Keratinocyte (primary cell): ENCODE data around the gene MMD2. TPM values are rescaled to one million over a fixed set of nuclear protein-coding genes. Genes with fewer than 3 reads are reported as not detected.

Experiments used
- DNase-seq: peaks from one replicate; pipeline ENCODE4 v3.0.0-alpha.2; 2011; ENCODE audit warnings: low read depth, missing footprints, low spot score
- FAIRE-seq: peaks from 2 replicates; lab custom pipeline; 2011; peaks lifted over from hg19 to GRCh38; lab: Jason Lieb, UNC
- H2AFZ ChIP-seq: 2 replicates; pipeline ENCODE4 v1.6.0; 2012; ENCODE audit warnings: low read length, control low read depth, inconsistent platforms; ENCODE audit not compliant: control insufficient read depth
- H3K27ac ChIP-seq: 2 replicates; pipeline ENCODE4 v1.5.1; 2011; ENCODE audit warnings: low read length; ENCODE audit not compliant: control insufficient read depth, insufficient read depth
- H3K27me3 ChIP-seq: 3 replicates; pipeline ENCODE4 v1.6.0; 2011; ENCODE audit warnings: low read length; ENCODE audit not compliant: control insufficient read depth, insufficient read depth; ENCODE audit errors: extremely low read depth
- H3K36me3 ChIP-seq, 2 experiments: 2 replicates in 1 of 2; 3 replicates in 1 of 2; pipeline ENCODE4 v1.5.1; 2011; ENCODE audit warnings: low read length in 2 of 2, mild to moderate bottlenecking in 1 of 2; ENCODE audit not compliant: control insufficient read depth in 2 of 2, insufficient read depth in 2 of 2; ENCODE audit errors: extremely low read depth in 1 of 2
- H3K4me1 ChIP-seq: 3 replicates; pipeline ENCODE4 v1.5.1; 2011; ENCODE audit warnings: low read length; ENCODE audit not compliant: control insufficient read depth, insufficient read depth; ENCODE audit errors: extremely low read depth
- H3K4me2 ChIP-seq: 3 replicates; pipeline ENCODE4 v1.6.0; 2011; ENCODE audit warnings: low read depth, low read length; ENCODE audit not compliant: control insufficient read depth, insufficient read depth; ENCODE audit errors: extremely low read depth
- H3K4me3 ChIP-seq, 3 experiments: fragments of 200-600 bp in 1 of 3; sonication (generic) in 1 of 3; 2 replicates in 2 of 3; 3 replicates in 1 of 3; pipeline ENCODE4 v1.5.1; 2011 to 2016; ENCODE audit warnings: low read length in 3 of 3, mild to moderate bottlenecking in 3 of 3, control low read depth in 2 of 3, inconsistent platforms in 1 of 3, low read depth in 1 of 3, mixed read lengths in 1 of 3, mixed run types in 1 of 3, moderate library complexity in 1 of 3; ENCODE audit not compliant: control insufficient read depth in 2 of 3, insufficient read depth in 2 of 3; ENCODE audit errors: extremely low read depth in 1 of 3
- H3K79me2 ChIP-seq: 2 replicates; pipeline ENCODE4 v1.6.0; 2012; ENCODE audit warnings: low read length; ENCODE audit not compliant: control insufficient read depth, insufficient read depth
- H3K9ac ChIP-seq: 3 replicates; pipeline ENCODE4 v1.6.0; 2011; ENCODE audit warnings: low read length; ENCODE audit not compliant: control insufficient read depth, insufficient read depth; ENCODE audit errors: extremely low read depth
- H3K9me1 ChIP-seq: 3 replicates; pipeline ENCODE4 v1.6.0; 2011; ENCODE audit warnings: low read length; ENCODE audit not compliant: control insufficient read depth, insufficient read depth; ENCODE audit errors: extremely low read depth
- H3K9me3 ChIP-seq: 2 replicates; pipeline ENCODE4 v1.5.1; 2012; ENCODE audit warnings: low read depth, low read length; ENCODE audit not compliant: control insufficient read depth
- H4K20me1 ChIP-seq: 3 replicates; pipeline ENCODE4 v1.6.0; 2011; ENCODE audit warnings: low read length; ENCODE audit not compliant: control insufficient read depth, insufficient read depth; ENCODE audit errors: extremely low read depth
- EZH2 ChIP-seq: IDR thresholded peaks from one replicate; pipeline ENCODE4 v1.6.1; 2012; ENCODE audit warnings: inconsistent platforms, mild to moderate bottlenecking, low read length, moderate library complexity
- dilution Hi-C: fragments of 300-500 bp; cut with MboI; formaldehyde crosslinking; loops from one replicate; pipeline ENCODE4 v1.7.0; 2020; ENCODE audit warnings: low sequenced_read_pairs; ENCODE audit not compliant: extremely low pct_ligation_motif_present
- polyA plus RNA-seq, 5 experiments: library from polyadenylated mRNA; depleted of rRNA in 3 of 5; stranded (reverse) in 3 of 5; stranded (forward) in 1 of 5; unstranded in 1 of 5; fragments of >200 nt; gene quantifications; 1 replicate in 1 of 5; 2 replicates in 3 of 5; 3 replicates in 1 of 5; pipeline versions ENCODE4 v1.2.1 to v1.2.3, GENCODE V29; 2011 to 2012; ENCODE audit warnings: missing spikeins in 2 of 5, low read depth in 1 of 5, low replicate concordance in 1 of 5
- TF ChIP-seq, protein P1 (sequence below), 3 experiments: IDR thresholded peaks in 1 of 3; conservative IDR thresholded peaks in 1 of 3; optimal IDR thresholded peaks in 1 of 3; 2 replicates in 2 of 3; 3 replicates in 1 of 3; pipeline versions ENCODE3 to v1.5.1; 2011; ENCODE audit warnings: low read length in 3 of 3, mild to moderate bottlenecking in 3 of 3, moderate library complexity in 2 of 3, control low read depth in 1 of 3, inconsistent platforms in 1 of 3; ENCODE audit not compliant: insufficient read depth in 2 of 3; ENCODE audit errors: extremely low read depth in 1 of 3

Gene MMD2
- polyA plus RNA-seq, 1 donor (not counting 4 experiments of a cell fraction or from before 2014, with no cell fraction given) = not detected

DNA sequence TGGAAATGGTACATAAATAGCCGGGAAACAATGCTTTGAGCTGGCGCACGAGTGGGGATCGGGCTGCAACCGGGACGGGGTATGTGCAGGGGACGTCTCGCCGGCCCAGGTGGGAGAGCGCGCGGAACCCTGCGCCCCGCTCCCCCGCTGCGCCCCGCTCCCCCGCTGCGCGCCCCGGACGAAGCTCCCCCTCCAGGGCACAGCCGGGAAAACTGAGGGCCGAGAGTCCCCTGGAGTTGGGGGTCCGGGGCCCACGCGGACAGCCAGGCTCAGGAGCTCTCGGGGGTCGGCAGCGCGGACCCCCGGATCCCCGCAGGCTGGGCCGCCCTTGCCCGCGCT is 76.0 kb downstream of the MMD2 start:
- H3K36me3 ChIP-seq = no peaks in the 10 kb centered on the region
- DNase-seq (no peak), FAIRE-seq (no peak)
- no peak overlapping the region for H3K9ac ChIP-seq
- peak overlapping the region in 1 of 3 experiments; percentile 7 for H3K4me3 ChIP-seq
- H3K27me3 ChIP-seq = peaks cover 36% of the 10 kb centered on the region
- TF ChIP-seq, protein P1, sequence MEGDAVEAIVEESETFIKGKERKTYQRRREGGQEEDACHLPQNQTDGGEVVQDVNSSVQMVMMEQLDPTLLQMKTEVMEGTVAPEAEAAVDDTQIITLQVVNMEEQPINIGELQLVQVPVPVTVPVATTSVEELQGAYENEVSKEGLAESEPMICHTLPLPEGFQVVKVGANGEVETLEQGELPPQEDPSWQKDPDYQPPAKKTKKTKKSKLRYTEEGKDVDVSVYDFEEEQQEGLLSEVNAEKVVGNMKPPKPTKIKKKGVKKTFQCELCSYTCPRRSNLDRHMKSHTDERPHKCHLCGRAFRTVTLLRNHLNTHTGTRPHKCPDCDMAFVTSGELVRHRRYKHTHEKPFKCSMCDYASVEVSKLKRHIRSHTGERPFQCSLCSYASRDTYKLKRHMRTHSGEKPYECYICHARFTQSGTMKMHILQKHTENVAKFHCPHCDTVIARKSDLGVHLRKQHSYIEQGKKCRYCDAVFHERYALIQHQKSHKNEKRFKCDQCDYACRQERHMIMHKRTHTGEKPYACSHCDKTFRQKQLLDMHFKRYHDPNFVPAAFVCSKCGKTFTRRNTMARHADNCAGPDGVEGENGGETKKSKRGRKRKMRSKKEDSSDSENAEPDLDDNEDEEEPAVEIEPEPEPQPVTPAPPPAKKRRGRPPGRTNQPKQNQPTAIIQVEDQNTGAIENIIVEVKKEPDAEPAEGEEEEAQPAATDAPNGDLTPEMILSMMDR (optimal IDR thresholded peaks at IDR 0.05 in 1 of 3, IDR thresholded peaks at IDR 0.05 in 1 of 3, conservative IDR thresholded peaks at IDR 0.05 in 1 of 3; ENCODE audit: extremely low read depth in 1 of 3, insufficient read depth in 2 of 3, low read length in 3 of 3) = no peak
- TF ChIP-seq EZH2 = no peak
- H3K27ac ChIP-seq = no peak overlapping the region
- no peaks in the 10 kb centered on the region for H3K79me2 ChIP-seq
- H3K4me1 ChIP-seq = peaks cover 5% of the 10 kb centered on the region
- H3K4me2 ChIP-seq = peak overlapping the region; percentile 22
- dilution Hi-C loops = no loop called here
- H4K20me1 ChIP-seq = no peaks in the 10 kb centered on the region
- no peaks in the 10 kb centered on the region for H3K9me1 ChIP-seq
- H3K9me3 ChIP-seq = no peaks in the 10 kb centered on the region
- no peak overlapping the region for H2AFZ ChIP-seq

DNA sequence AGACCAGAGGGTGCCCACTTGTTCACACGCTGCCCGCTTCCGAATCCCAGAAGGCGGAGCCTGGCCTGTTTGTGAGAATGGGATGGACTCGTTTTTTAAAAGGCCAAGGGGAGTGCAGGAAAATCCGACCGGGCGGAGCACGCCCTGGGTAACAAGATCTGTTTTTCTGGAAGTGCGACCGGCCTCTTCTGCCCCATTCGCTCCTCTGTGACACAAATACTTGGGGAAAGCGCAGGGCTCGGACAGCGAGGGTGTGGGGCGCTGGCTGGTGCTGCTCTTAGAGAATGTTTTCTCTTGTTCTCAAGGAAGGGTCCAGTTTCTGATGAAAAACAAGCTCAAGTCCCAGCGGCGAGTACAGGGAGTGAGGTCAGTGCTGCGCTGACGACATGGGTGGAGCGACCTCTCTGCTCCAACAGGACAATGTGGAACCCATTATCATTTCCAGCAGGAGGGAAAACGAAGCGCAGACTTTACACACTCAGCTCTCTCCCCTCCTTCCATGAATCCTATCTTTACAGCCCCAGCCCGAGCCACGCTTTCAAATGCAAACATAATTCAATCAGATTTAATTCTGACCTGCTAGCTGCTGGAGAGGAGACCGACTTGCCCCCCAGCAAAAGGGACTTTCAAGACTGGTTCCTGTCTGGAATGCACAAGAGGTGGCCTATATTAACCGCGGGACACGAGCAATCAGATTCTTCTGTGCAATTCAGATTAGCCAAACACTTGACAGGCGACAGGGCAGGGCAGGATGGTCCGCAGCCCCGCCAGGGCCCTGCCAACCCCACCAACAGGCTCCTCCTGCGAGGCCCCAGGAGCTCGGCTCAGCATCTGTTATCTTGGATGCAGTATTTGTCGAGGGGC is 76.6 kb downstream of the MMD2 start:
- H3K36me3 ChIP-seq = no peaks in the 10 kb centered on the region
- H3K79me2 ChIP-seq = no peaks in the 10 kb centered on the region
- dilution Hi-C loops = no loop called here
- no peak for DNase-seq
- H3K9ac ChIP-seq = no peak overlapping the region
- no peak overlapping the region for H3K27ac ChIP-seq
- H3K9me3 ChIP-seq = no peaks in the 10 kb centered on the region
- peaks cover 36% of the 10 kb centered on the region for H3K27me3 ChIP-seq
- peak overlapping the region; percentile 33 for H3K4me2 ChIP-seq
- no peak overlapping the region for H2AFZ ChIP-seq
- H3K4me1 ChIP-seq = peaks cover 5% of the 10 kb centered on the region
- no peaks in the 10 kb centered on the region for H4K20me1 ChIP-seq
- no peaks in the 10 kb centered on the region for H3K9me1 ChIP-seq
- peak; percentile 38 for TF ChIP-seq EZH2
- TF ChIP-seq, protein P1 (optimal IDR thresholded peaks at IDR 0.05 in 1 of 3, IDR thresholded peaks at IDR 0.05 in 1 of 3, conservative IDR thresholded peaks at IDR 0.05 in 1 of 3; ENCODE audit: extremely low read depth in 1 of 3, insufficient read depth in 2 of 3, low read length in 3 of 3) = no peak
- H3K4me3 ChIP-seq = no peak overlapping the region
- no peak for FAIRE-seq
